MM.1S (cell line): ENCODE measurements around the gene TNPO3.

Source experiments
- DNase-seq: peaks from one replicate; pipeline ENCODE4 v3.0.0-alpha.2; 2015
- H2AFZ ChIP-seq: fragments of 300-600 bp; sonication (generic); 2 replicates; pipeline ENCODE4 v1.6.0; 2016; ENCODE audit warnings: antibody characterized with exemption, low read length
- H3F3A ChIP-seq: fragments of 300-600 bp; sonication (generic); 2 replicates; pipeline ENCODE4 v1.6.1; 2016; ENCODE audit warnings: mild to moderate bottlenecking, antibody characterized with exemption, low read length, moderate library complexity, mixed read lengths; ENCODE audit not compliant: insufficient read depth
- H3K27ac ChIP-seq: fragments of 300-600 bp; sonication (generic); 2 replicates; pipeline ENCODE4 v1.5.1; 2016; ENCODE audit warnings: mild to moderate bottlenecking, low read length
- H3K27me3 ChIP-seq: fragments of 300-600 bp; sonication (generic); replicated peaks from 2 replicates; pipeline ENCODE4 v1.6.0; 2016; ENCODE audit warnings: low read length; ENCODE audit not compliant: insufficient read depth
- H3K36me3 ChIP-seq: fragments of 300-600 bp; sonication (generic); replicated peaks from 2 replicates; pipeline ENCODE4 v1.6.1; 2016; ENCODE audit warnings: mild to moderate bottlenecking, low read length, mixed read lengths; ENCODE audit not compliant: insufficient read depth
- H3K4me1 ChIP-seq: fragments of 300-600 bp; sonication (generic); 2 replicates; pipeline ENCODE4 v1.6.1; 2016; ENCODE audit warnings: low read length, mixed read lengths
- H3K4me2 ChIP-seq: fragments of 300-600 bp; sonication (generic); 2 replicates; pipeline ENCODE4 v1.6.0; 2016; ENCODE audit warnings: low read depth, low read length
- H3K4me3 ChIP-seq: fragments of 300-600 bp; sonication (generic); 2 replicates; pipeline ENCODE4 v1.5.1; 2016; ENCODE audit warnings: low read length, mixed read lengths
- H3K79me2 ChIP-seq: fragments of 300-600 bp; sonication (generic); 2 replicates; pipeline ENCODE4 v1.6.1; 2016; ENCODE audit warnings: mixed run types, low read length, mixed read lengths
- H3K9ac ChIP-seq: fragments of 300-600 bp; sonication (generic); 2 replicates; pipeline ENCODE4 v1.6.1; 2016; ENCODE audit warnings: low read length, mixed read lengths
- H3K9me2 ChIP-seq: fragments of 300-600 bp; sonication (generic); replicated peaks from 2 replicates; pipeline ENCODE4 v1.6.1; 2016; ENCODE audit warnings: mild to moderate bottlenecking, low read length, mixed read lengths; ENCODE audit not compliant: insufficient read depth
- H3K9me3 ChIP-seq: fragments of 300-600 bp; sonication (generic); replicated peaks from 2 replicates; pipeline ENCODE4 v1.6.1; 2016; ENCODE audit warnings: mild to moderate bottlenecking, low read length, mixed read lengths; ENCODE audit not compliant: insufficient read depth
- H4K20me1 ChIP-seq: fragments of 300-600 bp; sonication (generic); 2 replicates; pipeline ENCODE4 v1.6.1; 2016; ENCODE audit warnings: mild to moderate bottlenecking, low read length, moderate library complexity, mixed read lengths; ENCODE audit not compliant: insufficient read depth
- CTCF ChIP-seq: fragments of 300-600 bp; sonication (generic); IDR thresholded peaks from 2 replicates; pipeline ENCODE4 v1.5.1; 2016; ENCODE audit warnings: antibody characterized with exemption, low read length, mixed read lengths
- EZH2 ChIP-seq: fragments of 300-600 bp; sonication (generic); optimal IDR thresholded peaks from 2 replicates; pipeline ENCODE3; 2017; ENCODE audit warnings: low read depth, mild to moderate bottlenecking, antibody characterized with exemption, low read length, mixed read lengths
- EZH2phosphoT487 ChIP-seq: fragments of 300-600 bp; sonication (generic); IDR thresholded peaks from 2 replicates; pipeline ENCODE4 v1.6.1; 2018; ENCODE audit warnings: antibody characterized with exemption, low read length

TNPO3 gene

GRCh38 chr7:128912281-128912680 lies 142.6 kb downstream of the TNPO3 start:
- no peak overlapping the region for H3K9ac ChIP-seq
- no peak overlapping the region for H3K27ac ChIP-seq
- H3K4me2 ChIP-seq, result no peak overlapping the region
- H3K36me3 ChIP-seq, result no peaks in the 10 kb centered on the region
- H3K4me1 ChIP-seq, result no peaks in the 10 kb centered on the region
- H4K20me1 ChIP-seq, result no peaks in the 10 kb centered on the region
- no peak overlapping the region for H3K4me3 ChIP-seq
- no peak for DNase-seq
- H3K79me2 ChIP-seq, result no peaks in the 10 kb centered on the region
- no peaks in the 10 kb centered on the region for H3K9me3 ChIP-seq
- no peaks in the 10 kb centered on the region for H3F3A ChIP-seq
- TF ChIP-seq EZH2, result no peak
- TF ChIP-seq EZH2phosphoT487, result no peak
- TF ChIP-seq CTCF, result no peak
- H2AFZ ChIP-seq, result no peak overlapping the region
- no peaks in the 10 kb centered on the region for H3K9me2 ChIP-seq
- H3K27me3 ChIP-seq, result peaks cover 30% of the 10 kb centered on the region

GRCh38 chr7:128911423-128912031 lies 143.4 kb downstream of the TNPO3 start:
- Histone ChIP-seq H3K9ac (no peak overlapping the region), H3K79me2 (no peaks in the 10 kb centered on the region), H2AFZ (no peak overlapping the region), H3K9me3 (no peaks in the 10 kb centered on the region), H3F3A (no peaks in the 10 kb centered on the region), H4K20me1 (no peaks in the 10 kb centered on the region), H3K9me2 (no peaks in the 10 kb centered on the region), H3K4me3 (no peak overlapping the region), H3K4me2 (no peak overlapping the region), H3K36me3 (no peaks in the 10 kb centered on the region), H3K27me3 (peaks cover 30% of the 10 kb centered on the region), H3K27ac (no peak overlapping the region), H3K4me1 (no peaks in the 10 kb centered on the region)
- no peak for DNase-seq
- TF ChIP-seq EZH2 (no peak), EZH2phosphoT487 (no peak), CTCF (no peak)

- no peak within 1 kb of the TSS for H3K27ac ChIP-seq
- H3K9ac ChIP-seq, result no peak within 1 kb of the TSS
- H3K9me2 ChIP-seq, result no peaks in the 10 kb centered on the region
- H3K9me3 ChIP-seq, result no peaks in the 10 kb centered on the region
- H3K79me2 ChIP-seq, result no peaks in the 10 kb centered on the region
- peaks cover 30% of the 10 kb centered on the region for H3K27me3 ChIP-seq
- no peaks in the 10 kb centered on the region for H3K36me3 ChIP-seq
- no peak within 1 kb of the TSS for H3K4me3 ChIP-seq
- H3F3A ChIP-seq, result no peaks in the 10 kb centered on the region
- TF ChIP-seq EZH2 (no peak), CTCF (no peak), EZH2phosphoT487 (no peak)
- no peak for DNase-seq
- H3K4me2 ChIP-seq, result no peak within 1 kb of the TSS
- no peak within 1 kb of the TSS; the same call in 1 of the 2 replicates for H2AFZ ChIP-seq
- no peaks in the 10 kb centered on the region for H3K4me1 ChIP-seq
- H4K20me1 ChIP-seq, result no peaks in the 10 kb centered on the region
These were observed 144.4 kb downstream of the TNPO3 start, which contains the start of gene KCP for GRCh38 chr7:128910569-128910945. TSS of gene KCP (minus strand) at chr7:128910709. CDS start at chr7:128910676, 33 bp downstream.
